HG02884 (cell line): Measurements from ENCODE around the gene ADAMTSL1.

Experiments
- ATAC-seq: cut with Tn5 transposase; IDR thresholded peaks from one replicate; pipeline ENCODE4 v1.9.1; 2021; ENCODE audit warnings: mild to moderate bottlenecking, moderate library complexity; ENCODE audit not compliant: unreplicated experiment

The ADAMTSL1 gene

DNA sequence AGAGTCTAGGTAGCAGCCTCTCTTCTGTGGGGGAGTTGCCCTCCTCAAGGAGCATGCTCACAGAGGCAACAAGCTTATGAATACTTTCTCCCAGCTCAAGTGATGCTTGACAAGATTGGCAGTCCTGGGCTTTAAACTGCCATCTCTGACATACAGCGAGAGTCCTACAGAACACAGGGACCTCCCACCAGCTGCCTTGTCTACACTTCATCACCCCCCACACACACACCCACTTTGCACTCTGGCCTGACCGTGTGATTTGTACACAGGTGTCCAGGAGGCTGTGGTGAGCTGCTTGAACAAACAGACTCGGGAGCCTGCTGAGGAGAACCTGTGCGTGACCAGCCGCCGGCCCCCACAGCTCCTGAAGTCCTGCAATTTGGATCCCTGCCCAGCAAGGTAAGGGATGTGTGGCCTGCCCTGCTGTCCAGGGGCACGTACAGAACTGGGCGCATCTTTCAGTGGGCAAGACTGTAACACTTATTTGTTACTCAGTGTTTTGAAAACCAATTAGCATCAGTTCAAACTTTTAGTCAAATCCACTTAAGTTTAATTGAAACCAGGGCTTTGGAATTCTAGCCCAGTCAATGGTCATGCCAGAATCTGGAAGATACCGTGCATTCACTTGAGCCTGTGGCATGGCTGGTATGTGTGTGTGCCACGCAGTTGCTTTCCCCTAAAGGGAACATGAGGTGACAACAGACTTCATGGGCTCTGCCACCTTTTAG, 247.5 kb downstream of the ADAMTSL1 start:
- ATAC-seq = no peak

- ATAC-seq = no peak
Observed at GRCh38 chr9:18721995-18722310, 248.0 kb downstream of the ADAMTSL1 start.

DNA sequence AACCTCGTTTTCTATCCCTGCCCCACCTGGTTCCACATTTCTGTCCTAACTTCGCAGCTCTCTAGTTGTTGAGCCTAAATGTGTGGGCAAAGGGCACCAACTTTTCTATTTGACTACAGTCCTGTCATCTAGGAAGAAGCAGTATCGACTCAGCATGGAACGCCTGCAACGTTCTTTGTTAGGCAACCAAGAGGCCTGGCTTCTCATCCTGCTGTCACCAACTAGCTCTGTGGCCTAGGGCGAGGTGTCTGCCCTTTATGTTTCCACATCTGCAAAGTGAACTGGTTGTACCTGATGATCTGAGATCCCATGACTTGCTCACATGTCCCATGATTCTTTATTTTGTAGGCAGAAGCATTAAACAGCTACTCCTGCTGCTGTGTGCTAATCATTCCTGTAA, 248.9 kb downstream of the ADAMTSL1 start:
- ATAC-seq = no peak

DNA sequence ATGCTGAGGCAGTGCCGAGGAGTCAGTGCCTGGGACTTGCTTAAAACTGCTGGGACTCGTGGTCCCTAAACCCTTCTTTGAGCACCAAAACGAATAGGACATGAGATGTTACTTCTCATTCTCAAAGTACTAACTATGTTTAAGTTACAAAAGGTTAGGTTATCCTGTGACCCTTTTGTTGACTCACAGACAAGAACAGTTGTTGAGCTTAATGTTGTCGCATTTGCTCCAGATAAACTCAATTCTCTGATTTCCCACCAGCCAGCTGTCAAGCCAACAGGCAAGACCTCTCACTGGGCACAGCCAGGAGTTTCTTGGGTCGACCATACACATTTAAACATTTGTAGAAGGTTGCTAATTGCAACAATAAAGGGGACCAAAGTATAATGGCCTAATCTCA, 249.4 kb downstream of the ADAMTSL1 start:
- ATAC-seq = no peak

GRCh38 chr9:18726546-18726945, 252.6 kb downstream of the ADAMTSL1 start:
- no peak for ATAC-seq

DNA sequence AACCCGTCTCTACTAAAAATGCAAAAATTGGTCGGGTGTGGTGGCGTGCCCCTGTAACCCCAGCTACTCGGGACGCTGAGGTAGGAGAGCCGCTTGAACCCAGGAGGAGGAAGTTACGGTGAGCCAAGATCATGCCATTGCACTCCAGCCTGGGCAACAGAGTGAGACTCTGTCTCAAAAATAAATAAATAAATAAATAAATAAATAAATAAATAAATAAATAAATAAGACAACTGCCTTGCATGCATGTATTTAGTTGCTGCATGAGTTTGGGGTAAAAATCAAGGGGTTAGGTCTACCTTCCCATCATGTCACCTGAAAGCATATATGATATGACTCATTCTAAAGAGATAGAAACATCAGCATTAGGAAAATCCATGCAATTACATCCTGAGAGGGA, 254.0 kb downstream of the ADAMTSL1 start:
- ATAC-seq = no peak

- ATAC-seq = no peak
Observed at GRCh38 chr9:18728642-18729041, 254.7 kb downstream of the ADAMTSL1 start.

- no peak for ATAC-seq
Observed at GRCh38 chr9:18730241-18730640, 256.3 kb downstream of the ADAMTSL1 start.

GRCh38 chr9:18739127-18739526, 265.2 kb downstream of the ADAMTSL1 start:
- no peak for ATAC-seq

GRCh38 chr9:18739641-18740318, 265.8 kb downstream of the ADAMTSL1 start:
- ATAC-seq = no peak

DNA sequence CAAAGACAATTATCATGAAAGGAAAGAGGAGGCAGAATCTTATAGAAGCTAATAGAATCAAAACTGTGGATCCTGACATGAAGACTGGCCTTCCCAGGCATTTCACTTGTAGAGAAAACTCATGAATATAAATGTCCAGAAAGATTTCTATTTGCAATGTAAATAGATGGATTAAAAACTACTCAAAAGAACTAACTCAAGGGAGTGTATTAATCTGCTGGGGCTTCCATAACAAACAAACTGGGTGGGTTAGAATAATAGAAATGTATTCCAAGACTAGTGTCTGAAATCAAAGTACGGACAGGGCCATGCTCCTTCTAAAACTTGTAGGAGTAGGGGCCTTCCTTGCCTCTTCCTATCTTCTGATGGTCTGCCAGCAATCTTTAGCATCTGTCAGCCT, 267.4 kb downstream of the ADAMTSL1 start:
- no peak for ATAC-seq

- ATAC-seq = no peak
Observed at GRCh38 chr9:18741945-18742344, 268.0 kb downstream of the ADAMTSL1 start.

DNA sequence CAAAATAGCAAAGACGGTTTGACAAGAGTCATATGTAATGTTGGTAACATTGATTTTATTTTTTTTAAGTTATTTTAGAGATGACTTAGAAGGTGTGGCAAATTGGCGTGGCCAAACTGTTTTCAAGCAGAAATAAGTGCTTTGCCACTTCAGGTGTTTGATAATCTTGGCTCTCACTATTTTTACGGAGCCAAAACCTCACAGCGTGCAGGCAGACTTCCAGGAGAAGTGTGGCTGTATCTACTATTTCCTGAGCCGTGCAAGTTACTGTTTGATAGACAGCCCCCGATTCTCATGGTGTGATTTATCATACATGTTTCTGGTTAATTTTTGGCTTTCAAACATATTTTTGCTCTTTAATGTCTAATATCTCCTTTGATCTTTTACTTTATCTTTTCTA, 269.5 kb downstream of the ADAMTSL1 start:
- no peak for ATAC-seq

- ATAC-seq = no peak
Observed at GRCh38 chr9:18743971-18744370, 270.0 kb downstream of the ADAMTSL1 start.

- ATAC-seq = no peak
Observed at GRCh38 chr9:18745710-18746109, 271.8 kb downstream of the ADAMTSL1 start.

GRCh38 chr9:18746631-18747030, 272.7 kb downstream of the ADAMTSL1 start:
- no peak for ATAC-seq

DNA sequence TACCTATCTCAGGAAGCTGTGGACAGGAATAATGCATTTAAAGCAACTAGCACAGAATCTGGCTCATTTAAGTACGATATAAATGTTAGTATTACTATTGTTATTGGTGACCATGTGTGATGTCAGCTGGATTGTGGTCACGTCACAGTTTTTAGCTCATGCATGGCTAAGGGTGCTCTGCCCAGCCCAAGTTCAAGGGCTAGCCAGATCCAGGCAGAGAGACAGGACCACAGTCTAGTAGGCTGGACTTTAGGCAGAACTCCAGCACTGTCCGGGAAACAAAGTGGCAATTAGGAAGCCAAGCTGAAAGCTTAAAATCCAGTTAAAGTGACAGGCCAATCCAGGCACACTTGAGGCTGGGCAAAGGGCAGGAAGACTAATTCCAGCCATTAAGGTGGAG, 273.6 kb downstream of the ADAMTSL1 start:
- no peak for ATAC-seq

- ATAC-seq = no peak
Observed at GRCh38 chr9:18748251-18748701, 274.3 kb downstream of the ADAMTSL1 start.

GRCh38 chr9:18749711-18750110, 275.8 kb downstream of the ADAMTSL1 start:
- ATAC-seq = no peak

GRCh38 chr9:18753904-18754303, 280.0 kb downstream of the ADAMTSL1 start:
- no peak for ATAC-seq

GRCh38 chr9:18754537-18754936, 280.6 kb downstream of the ADAMTSL1 start:
- ATAC-seq = no peak

GRCh38 chr9:18755263-18755662, 281.3 kb downstream of the ADAMTSL1 start:
- no peak for ATAC-seq

GRCh38 chr9:18756712-18757125, 282.8 kb downstream of the ADAMTSL1 start:
- peak; percentile 45 for ATAC-seq
